Hematopoietic multipotent progenitor cell treated with erythropoietin and hydrocortisone succinate and interleukin-3 and kit ligand, for 15 days (in vitro differentiated cells): Measurements from ENCODE around the gene SRP54.
"Not testable (repeated sequence)": the region's sequence is repeated elsewhere in the genome, so short reads cannot be mapped to it uniquely, and the experiment has no call there.

Experiments
- DNase-seq: peaks from one replicate; pipeline ENCODE4 v3.0.0-alpha.2; 2015; ENCODE audit warnings: low spot score

SRP54 gene

GRCh38 chr14:34982421-34983147 is at the start of gene SRP54:
TSS of gene SRP54 (plus strand) at chr14:34982992. CDS start at chr14:34996710, 13,718 bp downstream.
- DNase-seq, result peak; percentile 99

- no peak for DNase-seq
These were observed 49.5 kb upstream of the SRP54 start for GRCh38 chr14:34933301-34933700.

DNA sequence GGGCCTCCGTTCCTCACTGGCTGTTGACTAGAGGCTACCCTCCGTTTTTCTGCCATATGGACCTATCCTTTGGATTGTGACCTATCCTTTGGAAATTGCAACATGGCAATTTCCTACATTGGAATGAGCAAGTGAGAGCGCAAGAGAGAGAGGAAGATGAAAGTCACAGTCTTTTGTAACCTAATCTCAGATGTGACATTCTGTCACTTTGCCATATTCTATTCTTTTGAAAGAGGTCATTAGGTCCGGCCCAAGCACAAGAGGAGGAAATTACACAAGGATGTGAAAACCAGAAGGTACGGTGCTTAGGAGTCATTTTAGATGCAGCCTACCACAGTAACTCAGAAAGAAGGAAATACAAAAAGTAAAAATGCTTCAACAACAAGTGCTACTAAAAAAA is 47.3 kb upstream of the SRP54 start:
- DNase-seq, result no peak

- DNase-seq, result no peak
These were observed 45.4 kb upstream of the SRP54 start for GRCh38 chr14:34937442-34937841.

GRCh38 chr14:34937876-34938275 is 44.9 kb upstream of the SRP54 start:
- DNase-seq, result no peak

DNA sequence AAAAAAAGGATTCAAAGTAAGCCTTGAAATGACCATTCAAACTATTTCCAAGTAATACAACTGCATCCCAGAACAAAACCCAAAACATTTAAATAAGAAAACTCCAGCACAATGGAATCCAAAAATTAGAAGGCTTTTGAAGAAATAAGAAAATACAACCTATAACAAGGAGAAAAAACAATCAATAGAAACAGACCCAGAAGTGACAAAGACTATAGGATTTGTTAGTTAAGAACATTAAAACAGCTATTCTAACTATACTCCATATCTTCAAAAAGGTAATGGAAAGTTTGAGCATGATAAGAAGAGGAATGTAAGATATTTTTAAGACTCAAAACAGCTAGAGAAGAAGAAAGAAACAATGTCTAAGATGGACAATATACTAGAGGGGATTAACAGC is 39.3 kb upstream of the SRP54 start:
- no peak for DNase-seq

DNA sequence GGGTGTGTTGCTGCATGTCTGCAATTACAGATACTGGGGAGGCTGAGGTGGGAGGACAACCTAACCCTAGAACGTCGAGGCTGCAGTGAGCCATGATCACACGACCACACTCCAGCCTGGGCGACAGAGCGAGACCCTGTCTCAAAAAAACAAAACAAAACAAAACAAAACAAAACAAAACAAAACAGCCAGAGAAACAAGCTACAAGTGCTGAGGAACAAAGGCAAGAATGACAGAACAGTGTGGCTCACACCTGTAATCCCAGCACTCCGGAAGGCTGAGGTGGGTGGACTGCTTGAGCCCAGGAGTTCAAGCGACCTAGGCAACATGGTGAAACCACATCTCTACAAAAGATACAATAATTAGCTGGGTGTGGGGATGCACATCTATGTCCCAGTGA is 38.0 kb upstream of the SRP54 start:
- DNase-seq, result no peak

GRCh38 chr14:34946699-34947098 is 36.1 kb upstream of the SRP54 start:
- DNase-seq, result no peak

GRCh38 chr14:34951286-34951685 is 31.5 kb upstream of the SRP54 start:
- DNase-seq, result no peak

GRCh38 chr14:34956931-34957330 is 25.9 kb upstream of the SRP54 start:
- DNase-seq, result no peak

DNA sequence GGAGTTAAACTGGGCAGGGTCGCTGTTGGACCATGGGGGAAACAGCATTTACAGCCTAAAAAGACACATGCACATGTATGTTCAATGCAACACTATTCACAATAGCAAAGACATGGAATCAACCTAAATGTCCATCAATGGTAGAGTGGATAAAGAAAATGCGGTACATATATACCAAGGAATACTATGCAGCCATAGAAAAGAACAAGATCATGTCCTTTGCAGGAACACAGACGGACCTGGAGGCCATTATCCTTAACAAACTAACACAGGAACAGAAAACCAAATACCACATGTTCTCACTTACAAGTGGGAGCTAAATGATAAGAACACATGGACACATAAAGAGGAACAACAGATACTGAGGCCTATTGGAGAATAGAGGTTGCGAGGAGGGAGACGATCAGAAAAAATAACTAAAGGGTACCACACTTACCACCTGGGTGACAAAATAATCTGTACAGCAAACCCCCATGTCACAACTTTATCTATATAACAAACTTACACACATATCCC is 25.0 kb upstream of the SRP54 start:
- no peak for DNase-seq

DNA sequence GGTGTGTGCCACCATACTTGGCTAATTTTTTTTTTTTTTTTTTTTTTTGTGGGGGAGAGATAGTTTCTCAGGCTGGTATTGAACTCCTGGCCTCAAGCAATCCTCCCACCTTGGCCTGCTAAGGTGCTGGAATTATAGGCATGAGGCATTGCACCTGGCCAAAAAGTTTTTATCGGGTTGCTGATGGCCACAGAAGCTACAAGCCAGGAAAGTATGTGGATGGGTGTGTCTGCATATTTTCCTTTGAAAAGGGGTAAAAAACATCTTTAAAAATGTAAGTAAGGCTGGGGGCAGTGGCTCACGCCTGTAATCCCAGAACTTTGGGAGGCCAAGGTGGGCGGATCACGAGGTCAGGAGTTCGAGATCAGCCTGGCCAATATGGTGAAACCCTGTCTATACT is 20.7 kb upstream of the SRP54 start:
- DNase-seq, result not testable (repeated sequence)

GRCh38 chr14:34964977-34965764 is 17.6 kb upstream of the SRP54 start:
- DNase-seq, result no peak

DNA sequence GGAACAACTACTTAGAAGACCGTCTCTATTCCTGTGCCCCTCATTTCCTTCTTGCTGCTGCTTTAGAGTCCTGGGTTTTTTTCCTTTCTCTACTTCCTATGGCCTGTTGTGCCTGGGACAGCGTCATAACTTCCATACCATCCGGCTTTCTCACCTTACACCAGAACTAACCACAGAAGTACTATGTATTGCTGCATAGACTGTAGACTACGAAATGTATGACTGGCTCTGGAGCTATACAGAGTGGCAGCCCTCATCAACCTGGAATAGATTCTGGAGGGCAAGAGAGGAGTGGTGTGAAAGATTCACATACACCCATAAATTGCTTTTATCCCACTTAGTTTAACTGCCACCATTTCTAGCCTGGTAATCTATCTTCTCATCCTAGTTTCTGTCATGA is 16.9 kb upstream of the SRP54 start:
- DNase-seq, result no peak

GRCh38 chr14:34966413-34966812 is 16.4 kb upstream of the SRP54 start:
- no peak for DNase-seq

DNA sequence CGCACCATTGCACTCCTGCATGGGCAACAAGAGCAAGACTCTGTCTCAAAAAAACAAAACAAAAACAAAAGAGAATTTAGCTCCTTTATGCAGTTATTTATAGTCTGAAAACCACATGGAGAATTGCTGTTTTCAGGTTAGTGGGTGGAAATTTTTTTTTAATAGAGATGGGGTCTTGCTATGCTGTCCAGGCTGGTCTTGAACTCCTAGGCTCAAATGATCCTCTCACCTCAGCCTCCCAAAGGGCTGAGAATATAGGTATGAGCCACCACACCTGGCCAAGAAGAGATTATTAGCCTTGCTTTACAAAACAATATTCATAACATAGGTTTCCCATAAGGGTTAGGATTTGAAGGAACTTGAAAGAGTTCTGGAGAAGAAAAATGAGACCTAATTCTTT is 12.1 kb upstream of the SRP54 start:
- DNase-seq, result no peak

- no peak for DNase-seq
These were observed 11.4 kb upstream of the SRP54 start for GRCh38 chr14:34971381-34971780.

- DNase-seq, result no peak
These were observed 11.0 kb upstream of the SRP54 start for GRCh38 chr14:34971801-34972200.

DNA sequence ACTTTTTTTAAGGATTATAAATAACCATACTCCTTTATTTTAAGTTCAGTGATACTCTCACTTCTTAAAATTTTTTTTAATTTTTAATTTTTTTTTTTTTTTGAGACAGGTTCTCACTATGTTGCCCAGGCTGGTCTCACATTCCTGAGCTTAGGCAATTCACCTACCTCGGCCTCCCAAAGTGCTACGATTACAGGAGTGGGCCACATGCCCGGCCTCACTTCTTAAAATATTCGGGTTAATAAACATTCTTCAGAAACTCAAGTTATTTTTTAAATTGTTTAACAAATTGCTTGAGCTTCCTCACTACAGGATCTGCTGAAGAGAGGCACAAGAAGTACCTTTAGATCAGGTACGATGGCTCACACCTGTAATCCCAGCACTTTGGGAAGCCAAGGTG is 4.3 kb upstream of the SRP54 start:
- DNase-seq, result no peak

DNA sequence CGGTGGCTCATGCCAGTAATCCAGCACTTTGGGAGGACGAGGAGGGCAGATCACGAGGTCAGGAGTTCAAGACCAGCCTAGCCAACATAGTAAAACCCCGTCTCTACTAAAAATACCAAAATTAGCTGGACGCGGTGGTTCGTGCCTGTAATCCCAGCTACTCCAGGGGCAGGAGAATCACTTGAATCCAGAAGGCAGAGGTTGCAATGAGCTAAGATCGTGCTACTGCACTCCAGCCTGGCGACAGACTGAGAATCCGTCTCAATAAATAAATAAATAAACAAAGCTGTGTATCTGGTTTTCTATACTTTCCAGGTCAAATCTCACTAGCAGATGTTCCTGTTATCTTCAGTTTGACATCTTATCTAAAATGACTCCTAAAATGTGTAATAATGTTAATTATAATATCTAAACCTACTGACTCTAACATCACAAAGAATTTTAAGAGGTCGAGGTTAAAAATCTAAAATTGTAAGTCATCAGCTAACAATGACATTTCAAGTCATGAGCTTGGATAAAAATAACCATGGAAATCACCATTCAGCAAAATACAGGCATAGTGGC is 2.4 kb upstream of the SRP54 start:
- DNase-seq, result no peak

DNA sequence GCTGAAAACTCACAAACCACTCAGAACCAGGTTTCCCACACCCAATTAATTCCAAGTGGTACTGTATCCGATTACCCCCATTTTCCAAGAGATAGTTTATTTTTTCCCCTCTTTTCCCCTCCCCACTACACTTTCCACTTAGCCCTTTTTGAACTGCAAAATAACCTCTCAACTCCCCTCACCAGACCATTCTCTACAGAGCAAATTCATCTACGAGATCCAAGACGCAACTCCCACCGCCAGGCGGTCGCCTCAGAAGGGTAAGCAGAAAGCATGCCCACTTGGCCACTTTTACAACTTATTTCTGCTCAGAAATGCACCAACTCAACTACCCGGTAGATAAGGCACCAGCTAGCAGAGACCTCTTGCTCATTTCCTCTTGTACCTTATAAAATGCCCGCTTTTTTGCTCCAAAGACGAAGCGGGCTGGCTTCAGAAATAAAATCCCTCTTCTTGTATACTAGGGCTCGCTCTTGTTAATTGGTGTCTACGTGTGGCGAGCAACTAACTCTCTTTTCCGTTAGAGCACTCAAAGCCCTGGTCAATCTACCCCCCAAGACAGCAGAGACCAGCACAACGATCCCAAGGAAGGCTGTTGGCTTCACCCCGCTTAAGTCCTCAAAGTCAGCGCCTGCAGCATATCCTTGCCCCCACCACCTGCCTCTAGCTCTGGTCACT is 910 bp upstream of the SRP54 start:
- DNase-seq, result peak; percentile 39

DNA sequence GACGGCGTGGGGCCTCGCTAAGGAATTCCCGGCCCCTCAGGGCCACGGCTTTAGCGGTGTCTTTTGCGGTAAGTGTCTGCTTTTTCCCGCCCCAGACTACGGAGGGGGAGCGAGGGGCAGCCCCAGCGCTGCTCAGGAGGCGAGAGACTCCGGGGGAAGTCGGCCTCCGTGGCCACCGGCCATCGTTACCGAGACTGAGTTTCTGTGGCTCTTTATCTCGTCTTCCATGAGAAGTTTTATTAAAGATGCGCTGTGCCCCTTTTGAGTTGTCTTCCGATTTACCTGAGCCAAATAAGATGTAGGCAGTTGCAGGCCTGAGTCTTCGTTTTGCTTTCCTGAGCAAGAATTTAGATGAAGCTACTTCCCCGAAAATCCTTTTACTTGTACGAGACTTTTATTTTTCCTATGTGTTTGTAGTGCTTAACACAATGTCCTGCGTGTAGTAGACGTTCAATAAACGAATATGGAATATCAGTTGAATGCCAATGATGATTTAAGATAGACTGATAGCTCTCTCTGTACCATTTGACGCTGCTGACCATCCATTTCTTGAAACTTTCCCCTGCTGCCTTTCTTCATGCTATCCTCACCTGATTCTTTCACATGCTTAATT is 462 bp downstream of the SRP54 start:
- no peak for DNase-seq
